WTC11 (cell line): ENCODE data around the gene ITPR2. TPM values are rescaled to one million over a fixed set of nuclear protein-coding genes. Genes with fewer than 3 reads are reported as not detected.
A peak's percentile ranks its signal among the peaks of the same experiment; 100 is the strongest.

ENCODE experiments used
- ATAC-seq: fragments of 200-7000 bp; cut with Tn5 transposase; 2 replicates; pipeline ENCODE4 v1.10.0; 2021; ENCODE audit warnings: mild to moderate bottlenecking, moderate library complexity
- CTCF ChIA-PET: fragments of 300-600 bp; sonication (Branson Sonifier 250); formaldehyde crosslinking; loops from one replicate; lab custom pipeline; 2021; ENCODE audit warnings: antibody characterized with exemption; lab: Charles Lee
- POLR2A ChIA-PET: fragments of 350-600 bp; sonication (Branson Sonifier 250); formaldehyde crosslinking; loops from one replicate; lab custom pipeline; 2021; ENCODE audit warnings: antibody characterized with exemption; lab: Charles Lee
- DNase-seq: peaks from one replicate; pipeline ENCODE4 v3.0.0; 2021; ENCODE audit warnings: low spot score
- H3K27ac Mint-ChIP-seq: 2 replicates; pipeline ENCODE4 v1.8.0; 2021; ENCODE audit warnings: mixed read lengths
- H3K27me3 Mint-ChIP-seq: 2 replicates; pipeline ENCODE4 v1.8.0; 2021; ENCODE audit warnings: low read depth, mild to moderate bottlenecking, moderate library complexity, mixed read lengths
- H3K36me3 Mint-ChIP-seq: 2 replicates; pipeline ENCODE4 v1.8.0; 2021; ENCODE audit warnings: mixed read lengths
- H3K4me1 Mint-ChIP-seq: 2 replicates; pipeline ENCODE4 v1.8.0; 2022; ENCODE audit warnings: mixed read lengths
- H3K4me3 Mint-ChIP-seq: 2 replicates; pipeline ENCODE4 v1.8.0; 2021; ENCODE audit warnings: mild to moderate bottlenecking, moderate library complexity, mixed read lengths
- H3K9me3 Mint-ChIP-seq: 2 replicates; pipeline ENCODE4 v1.8.0; 2021; ENCODE audit warnings: mixed read lengths
- ATF2 ChIP-seq: sonication (generic); formaldehyde crosslinking; IDR thresholded peaks from 2 replicates; pipeline ENCODE4 v1.8.1; 2022; ENCODE audit warnings: low read depth, missing genetic modification reagents, borderline replicate concordance
- CBFB ChIP-seq: sonication (generic); formaldehyde crosslinking; IDR thresholded peaks from 2 replicates; pipeline ENCODE4 v1.8.1; 2022; ENCODE audit warnings: mild to moderate bottlenecking, low read depth, missing genetic modification reagents
- CTCF ChIP-seq: fragments of 200-600 bp; IDR thresholded peaks from 2 replicates; pipeline ENCODE4 v1.8.0; 2022; ENCODE audit warnings: antibody characterized with exemption
- MLX ChIP-seq: sonication (generic); formaldehyde crosslinking; IDR thresholded peaks from 2 replicates; pipeline ENCODE4 v1.8.1; 2023; ENCODE audit warnings: mild to moderate bottlenecking, missing genetic modification reagents, moderate library complexity
- MXD4 ChIP-seq: fragments of 250-450 bp; sonication (Bioruptor Pico); IDR thresholded peaks from 2 replicates; pipeline ENCODE4 v1.8.0; 2021; ENCODE audit warnings: mild to moderate bottlenecking, moderate library complexity, borderline replicate concordance
- MYBL2 ChIP-seq: sonication (generic); formaldehyde crosslinking; IDR thresholded peaks from 2 replicates; pipeline ENCODE4 v1.8.1; 2023; ENCODE audit warnings: mild to moderate bottlenecking, moderate library complexity, missing genetic modification reagents
- NR2C2 ChIP-seq: sonication (generic); formaldehyde crosslinking; IDR thresholded peaks from 2 replicates; pipeline ENCODE4 v1.8.0; 2022; ENCODE audit warnings: mild to moderate bottlenecking, missing genetic modification reagents
- PRDM15 ChIP-seq: sonication (generic); formaldehyde crosslinking; IDR thresholded peaks from 2 replicates; pipeline ENCODE4 v1.8.0; 2022; ENCODE audit warnings: missing genetic modification reagents
- SMAD4 ChIP-seq: sonication (generic); formaldehyde crosslinking; IDR thresholded peaks from 2 replicates; pipeline ENCODE4 v1.8.0; 2022; ENCODE audit warnings: mild to moderate bottlenecking, missing genetic modification reagents
- SOX15 ChIP-seq: fragments of 250-450 bp; sonication (Bioruptor Pico); IDR thresholded peaks from 2 replicates; pipeline ENCODE4 v1.9.0; 2021; ENCODE audit warnings: mild to moderate bottlenecking
- TEAD1 ChIP-seq: sonication (generic); formaldehyde crosslinking; IDR thresholded peaks from 2 replicates; pipeline ENCODE4 v1.8.0; 2022; ENCODE audit warnings: mild to moderate bottlenecking, missing genetic modification reagents
- TEAD4 ChIP-seq: sonication (generic); formaldehyde crosslinking; IDR thresholded peaks from 2 replicates; pipeline ENCODE4 v1.8.0; 2022; ENCODE audit warnings: mild to moderate bottlenecking, missing genetic modification reagents
- TP53 ChIP-seq: sonication (generic); formaldehyde crosslinking; IDR thresholded peaks from 2 replicates; pipeline ENCODE4 v1.8.1; 2023; ENCODE audit warnings: mild to moderate bottlenecking, missing genetic modification reagents
- ZNF138 ChIP-seq: sonication (generic); formaldehyde crosslinking; conservative IDR thresholded peaks from 2 replicates; pipeline ENCODE4 v1.8.1; 2022; ENCODE audit warnings: mild to moderate bottlenecking, moderate library complexity, missing genetic modification reagents
- ZNF423 ChIP-seq: fragments of 250-450 bp; sonication (Bioruptor Pico); IDR thresholded peaks from 2 replicates; pipeline ENCODE4 v2.1.2; 2022; ENCODE audit warnings: mild to moderate bottlenecking, moderate library complexity
- ZNF425 ChIP-seq: fragments of 250-450 bp; sonication (Bioruptor Pico); conservative IDR thresholded peaks from 2 replicates; pipeline ENCODE4 v1.9.0; 2021; ENCODE audit warnings: mild to moderate bottlenecking
- ZSCAN18 ChIP-seq: fragments of 250-450 bp; sonication (Bioruptor Pico); IDR thresholded peaks from 2 replicates; pipeline ENCODE4 v2.1.2; 2022; ENCODE audit warnings: mild to moderate bottlenecking, moderate library complexity
- total RNA-seq: library from RNA; stranded (reverse); gene quantifications from 3 replicates; pipeline ENCODE4 v1.2.3, GENCODE V29; 2021

Gene ITPR2
- total RNA-seq, 1 experiment from 2014 or later: 50.7 TPM

GRCh38 chr12:26727482-26728204, 105.4 kb downstream of the ITPR2 start:
- DNase-seq (no peak), ATAC-seq (peak; percentile 71)
- H3K4me1 Mint-ChIP-seq: peaks cover 28% of the 10 kb centered on the region
- no peak overlapping the region for H3K27ac Mint-ChIP-seq
- no peaks in the 10 kb centered on the region for H3K27me3 Mint-ChIP-seq
- H3K36me3 Mint-ChIP-seq: 0 out of 2 replicates have a peak, but pooled peaks cover 6% of the 10 kb centered on the region
- no peak overlapping the region for H3K4me3 Mint-ChIP-seq
- CTCF ChIA-PET: no interaction called here
- POLR2A ChIA-PET: no interaction called here
- H3K9me3 Mint-ChIP-seq: no peaks in the 10 kb centered on the region
- TF ChIP-seq ZNF423 (no peak), SOX15 (no peak), MXD4 (CRISPR knock-in tag) (no peak), ZNF425 (CRISPR knock-in tag) (no peak), ZSCAN18 (CRISPR knock-in tag) (no peak), ZNF138 (CRISPR knock-in tag) (no peak), TEAD4 (CRISPR knock-in tag) (no peak), ATF2 (no peak), MYBL2 (CRISPR knock-in tag) (no peak), CTCF (no peak), TP53 (CRISPR knock-in tag) (no peak), SMAD4 (CRISPR knock-in tag) (no peak), TEAD1 (no peak), MLX (CRISPR knock-in tag) (no peak), NR2C2 (CRISPR knock-in tag) (no peak), CBFB (CRISPR knock-in tag) (no peak)

- no peak overlapping the region for H3K4me3 Mint-ChIP-seq
- DNase-seq: no peak
- H3K9me3 Mint-ChIP-seq: no peaks in the 10 kb centered on the region
- CTCF ChIA-PET: no interaction called here
- POLR2A ChIA-PET: no interaction called here
- ATAC-seq: no peak
- H3K36me3 Mint-ChIP-seq: 0 out of 2 replicates have a peak, but pooled peaks cover 6% of the 10 kb centered on the region
- H3K4me1 Mint-ChIP-seq: peaks cover 28% of the 10 kb centered on the region
- no peaks in the 10 kb centered on the region for H3K27me3 Mint-ChIP-seq
- H3K27ac Mint-ChIP-seq: no peak overlapping the region
- no peak for TF ChIP-seq PRDM15 (CRISPR knock-in tag)
- TF ChIP-seq, all 79 proteins: peak for 0
Observed at GRCh38 chr12:26726956-26727355, 106.0 kb downstream of the ITPR2 start.
